Keratinocyte (primary cell): ENCODE measurements around the gene PGAP3. TPM values are rescaled to one million over a fixed set of nuclear protein-coding genes. Genes with fewer than 3 reads are reported as not detected.

Source experiments
- DNase-seq: peaks from one replicate; pipeline ENCODE4 v3.0.0-alpha.2; 2011; ENCODE audit warnings: low read depth, missing footprints, low spot score
- FAIRE-seq: peaks from 2 replicates; lab custom pipeline; 2011; peaks lifted over from hg19 to GRCh38; lab: Jason Lieb, UNC
- H2AFZ ChIP-seq: 2 replicates; pipeline ENCODE4 v1.6.0; 2012; ENCODE audit warnings: low read length, control low read depth, inconsistent platforms; ENCODE audit not compliant: control insufficient read depth
- H3K27ac ChIP-seq: 2 replicates; pipeline ENCODE4 v1.5.1; 2011; ENCODE audit warnings: low read length; ENCODE audit not compliant: control insufficient read depth, insufficient read depth
- H3K27me3 ChIP-seq: 3 replicates; pipeline ENCODE4 v1.6.0; 2011; ENCODE audit warnings: low read length; ENCODE audit not compliant: control insufficient read depth, insufficient read depth; ENCODE audit errors: extremely low read depth
- H3K36me3 ChIP-seq, 2 experiments: 2 replicates in 1 of 2; 3 replicates in 1 of 2; pipeline ENCODE4 v1.5.1; 2011; ENCODE audit warnings: low read length in 2 of 2, mild to moderate bottlenecking in 1 of 2; ENCODE audit not compliant: control insufficient read depth in 2 of 2, insufficient read depth in 2 of 2; ENCODE audit errors: extremely low read depth in 1 of 2
- H3K4me1 ChIP-seq: 3 replicates; pipeline ENCODE4 v1.5.1; 2011; ENCODE audit warnings: low read length; ENCODE audit not compliant: control insufficient read depth, insufficient read depth; ENCODE audit errors: extremely low read depth
- H3K4me2 ChIP-seq: 3 replicates; pipeline ENCODE4 v1.6.0; 2011; ENCODE audit warnings: low read depth, low read length; ENCODE audit not compliant: control insufficient read depth, insufficient read depth; ENCODE audit errors: extremely low read depth
- H3K4me3 ChIP-seq, 3 experiments: fragments of 200-600 bp in 1 of 3; sonication (generic) in 1 of 3; 2 replicates in 2 of 3; 3 replicates in 1 of 3; pipeline ENCODE4 v1.5.1; 2011 to 2016; ENCODE audit warnings: low read length in 3 of 3, mild to moderate bottlenecking in 3 of 3, control low read depth in 2 of 3, inconsistent platforms in 1 of 3, low read depth in 1 of 3, mixed read lengths in 1 of 3, mixed run types in 1 of 3, moderate library complexity in 1 of 3; ENCODE audit not compliant: control insufficient read depth in 2 of 3, insufficient read depth in 2 of 3; ENCODE audit errors: extremely low read depth in 1 of 3
- H3K79me2 ChIP-seq: 2 replicates; pipeline ENCODE4 v1.6.0; 2012; ENCODE audit warnings: low read length; ENCODE audit not compliant: control insufficient read depth, insufficient read depth
- H3K9ac ChIP-seq: 3 replicates; pipeline ENCODE4 v1.6.0; 2011; ENCODE audit warnings: low read length; ENCODE audit not compliant: control insufficient read depth, insufficient read depth; ENCODE audit errors: extremely low read depth
- H3K9me1 ChIP-seq: 3 replicates; pipeline ENCODE4 v1.6.0; 2011; ENCODE audit warnings: low read length; ENCODE audit not compliant: control insufficient read depth, insufficient read depth; ENCODE audit errors: extremely low read depth
- H3K9me3 ChIP-seq: 2 replicates; pipeline ENCODE4 v1.5.1; 2012; ENCODE audit warnings: low read depth, low read length; ENCODE audit not compliant: control insufficient read depth
- H4K20me1 ChIP-seq: 3 replicates; pipeline ENCODE4 v1.6.0; 2011; ENCODE audit warnings: low read length; ENCODE audit not compliant: control insufficient read depth, insufficient read depth; ENCODE audit errors: extremely low read depth
- CTCF ChIP-seq, 3 experiments: IDR thresholded peaks in 1 of 3; conservative IDR thresholded peaks in 1 of 3; optimal IDR thresholded peaks in 1 of 3; 2 replicates in 2 of 3; 3 replicates in 1 of 3; pipeline versions ENCODE3 to v1.5.1; 2011; ENCODE audit warnings: low read length in 3 of 3, mild to moderate bottlenecking in 3 of 3, moderate library complexity in 2 of 3, control low read depth in 1 of 3, inconsistent platforms in 1 of 3; ENCODE audit not compliant: insufficient read depth in 2 of 3; ENCODE audit errors: extremely low read depth in 1 of 3
- EZH2 ChIP-seq: IDR thresholded peaks from one replicate; pipeline ENCODE4 v1.6.1; 2012; ENCODE audit warnings: inconsistent platforms, mild to moderate bottlenecking, low read length, moderate library complexity
- dilution Hi-C: fragments of 300-500 bp; cut with MboI; formaldehyde crosslinking; loops from one replicate; pipeline ENCODE4 v1.7.0; 2020; ENCODE audit warnings: low sequenced_read_pairs; ENCODE audit not compliant: extremely low pct_ligation_motif_present
- polyA plus RNA-seq, 5 experiments: library from polyadenylated mRNA; depleted of rRNA in 3 of 5; stranded (reverse) in 3 of 5; stranded (forward) in 1 of 5; unstranded in 1 of 5; fragments of >200 nt; gene quantifications; 1 replicate in 1 of 5; 2 replicates in 3 of 5; 3 replicates in 1 of 5; pipeline versions ENCODE4 v1.2.1 to v1.2.3, GENCODE V29; 2011 to 2012; ENCODE audit warnings: missing spikeins in 2 of 5, low read depth in 1 of 5, low replicate concordance in 1 of 5

Gene PGAP3
- polyA plus RNA-seq, 1 donor (not counting 4 experiments of a cell fraction or from before 2014, with no cell fraction given): 5.6 TPM

- no peak for TF ChIP-seq EZH2
- no peak for TF ChIP-seq CTCF (optimal IDR thresholded peaks at IDR 0.05 in 1 of 3, IDR thresholded peaks at IDR 0.05 in 1 of 3, conservative IDR thresholded peaks at IDR 0.05 in 1 of 3; ENCODE audit: extremely low read depth in 1 of 3, insufficient read depth in 2 of 3, low read length in 3 of 3)
- DNase-seq (no peak), FAIRE-seq (no peak)
- Histone ChIP-seq H3K79me2 (no peaks in the 10 kb centered on the region), H3K4me2 (no peak overlapping the region), H2AFZ (no peak overlapping the region), H3K4me1 (peaks cover 30% of the 10 kb centered on the region), H3K9me3 (no peaks in the 10 kb centered on the region), H4K20me1 (no peaks in the 10 kb centered on the region), H3K9me1 (no peaks in the 10 kb centered on the region), H3K9ac (no peak overlapping the region), H3K27me3 (peaks cover 35% of the 10 kb centered on the region), H3K27ac (no peak overlapping the region), H3K4me3 (no peak overlapping the region), H3K36me3 (no peaks in the 10 kb centered on the region)
- dilution Hi-C loops: no loop called here
Observed at GRCh38 chr17:39629898-39630297, 58.0 kb downstream of the PGAP3 start.

GRCh38 chr17:39629494-39629880, 58.4 kb downstream of the PGAP3 start:
- Histone ChIP-seq H3K9ac (no peak overlapping the region), H3K27me3 (peaks cover 39% of the 10 kb centered on the region)
- FAIRE-seq: no peak

More at GRCh38 chr17:39629494-39629880, 58.4 kb downstream of the PGAP3 start:
- no peaks in the 10 kb centered on the region for H4K20me1 ChIP-seq
- no peaks in the 10 kb centered on the region for H3K36me3 ChIP-seq
- no peaks in the 10 kb centered on the region for H3K9me3 ChIP-seq
- H2AFZ ChIP-seq: no peak overlapping the region
- dilution Hi-C loops: no loop called here
- no peak for DNase-seq
- H3K79me2 ChIP-seq: no peaks in the 10 kb centered on the region
- H3K9me1 ChIP-seq: no peaks in the 10 kb centered on the region
- H3K4me1 ChIP-seq: peaks cover 30% of the 10 kb centered on the region
- H3K27ac ChIP-seq: no peak overlapping the region
- H3K4me2 ChIP-seq: no peak overlapping the region
- no peak for TF ChIP-seq EZH2
- no peak for TF ChIP-seq CTCF (optimal IDR thresholded peaks at IDR 0.05 in 1 of 3, IDR thresholded peaks at IDR 0.05 in 1 of 3, conservative IDR thresholded peaks at IDR 0.05 in 1 of 3; ENCODE audit: extremely low read depth in 1 of 3, insufficient read depth in 2 of 3, low read length in 3 of 3)
- H3K4me3 ChIP-seq: no peak overlapping the region
